Neuron (in vitro differentiated cells): ENCODE measurements around the gene MAN2A1.

Experiments used
- H2AFZ ChIP-seq: one replicate; pipeline ENCODE4 v1.6.1; 2013; ENCODE audit warnings: low read depth, mild to moderate bottlenecking, inconsistent platforms, low read length, moderate library complexity
- H3K27me3 ChIP-seq: one replicate; pipeline ENCODE4 v1.6.1; 2013; ENCODE audit warnings: low read length; ENCODE audit not compliant: insufficient read depth
- H3K36me3 ChIP-seq: one replicate; pipeline ENCODE4 v1.6.1; 2013; ENCODE audit warnings: low read length; ENCODE audit not compliant: insufficient read depth
- H3K4me1 ChIP-seq: one replicate; pipeline ENCODE4 v1.6.1; 2013; ENCODE audit warnings: low read length; ENCODE audit not compliant: insufficient read depth
- H3K4me3 ChIP-seq: 2 replicates; pipeline ENCODE4 v1.5.1; 2013; ENCODE audit warnings: mild to moderate bottlenecking, low read length, moderate library complexity
- H3K9me3 ChIP-seq: one replicate; pipeline ENCODE4 v1.6.1; 2013; ENCODE audit warnings: low read length

Gene MAN2A1

GRCh38 chr5:109786206-109786855 lies 96.6 kb downstream of the MAN2A1 start:
- H3K36me3 ChIP-seq = peaks cover 33% of the 10 kb centered on the region
- H3K4me3 ChIP-seq = no peak overlapping the region
- H3K4me1 ChIP-seq = no peaks in the 10 kb centered on the region
- H2AFZ ChIP-seq = no peak overlapping the region
- H3K9me3 ChIP-seq = no peaks in the 10 kb centered on the region
- H3K27me3 ChIP-seq = no peaks in the 10 kb centered on the region

GRCh38 chr5:109788596-109788995 lies 98.9 kb downstream of the MAN2A1 start:
- no peaks in the 10 kb centered on the region for H3K4me1 ChIP-seq
- no peak overlapping the region for H2AFZ ChIP-seq
- no peaks in the 10 kb centered on the region for H3K27me3 ChIP-seq
- H3K4me3 ChIP-seq = no peak overlapping the region
- peaks cover 43% of the 10 kb centered on the region for H3K36me3 ChIP-seq
- peaks cover 6% of the 10 kb centered on the region for H3K9me3 ChIP-seq

- no peaks in the 10 kb centered on the region for H3K4me1 ChIP-seq
- H3K4me3 ChIP-seq = no peak overlapping the region
- H3K9me3 ChIP-seq = peaks cover 9% of the 10 kb centered on the region
- H3K36me3 ChIP-seq = peaks cover 58% of the 10 kb centered on the region
- no peak overlapping the region for H2AFZ ChIP-seq
- no peaks in the 10 kb centered on the region for H3K27me3 ChIP-seq
These were observed 102.9 kb downstream of the MAN2A1 start for GRCh38 chr5:109792613-109793012.

- Histone ChIP-seq H3K36me3 (peaks cover 12% of the 10 kb centered on the region), H2AFZ (no peak overlapping the region), H3K9me3 (peaks cover 5% of the 10 kb centered on the region), H3K27me3 (no peaks in the 10 kb centered on the region), H3K4me1 (no peaks in the 10 kb centered on the region), H3K4me3 (no peak overlapping the region)
These were observed 114.1 kb downstream of the MAN2A1 start for GRCh38 chr5:109803854-109804253.

- H3K36me3 ChIP-seq = peaks cover 18% of the 10 kb centered on the region
- H3K9me3 ChIP-seq = peaks cover 3% of the 10 kb centered on the region
- H3K4me3 ChIP-seq = no peak overlapping the region
- H3K4me1 ChIP-seq = no peaks in the 10 kb centered on the region
- H2AFZ ChIP-seq = no peak overlapping the region
- no peaks in the 10 kb centered on the region for H3K27me3 ChIP-seq
These were observed 115.7 kb downstream of the MAN2A1 start for GRCh38 chr5:109805472-109805871.

- H3K4me1 ChIP-seq = no peaks in the 10 kb centered on the region
- no peak overlapping the region for H3K4me3 ChIP-seq
- H3K9me3 ChIP-seq = peaks cover 3% of the 10 kb centered on the region
- peaks cover 18% of the 10 kb centered on the region for H3K36me3 ChIP-seq
- H3K27me3 ChIP-seq = no peaks in the 10 kb centered on the region
- H2AFZ ChIP-seq = no peak overlapping the region
These were observed 116.2 kb downstream of the MAN2A1 start for GRCh38 chr5:109805883-109806282.

- H3K36me3 ChIP-seq = peaks cover 41% of the 10 kb centered on the region
- H3K27me3 ChIP-seq = no peaks in the 10 kb centered on the region
These were observed 123.0 kb downstream of the MAN2A1 start for GRCh38 chr5:109812698-109813097.

GRCh38 chr5:109816732-109817131 lies 127.0 kb downstream of the MAN2A1 start:
- peaks cover 57% of the 10 kb centered on the region for H3K36me3 ChIP-seq
- H2AFZ ChIP-seq = no peak overlapping the region
- H3K9me3 ChIP-seq = no peaks in the 10 kb centered on the region
- no peaks in the 10 kb centered on the region for H3K27me3 ChIP-seq
- H3K4me3 ChIP-seq = no peak overlapping the region
- no peaks in the 10 kb centered on the region for H3K4me1 ChIP-seq

More at GRCh38 chr5:109812698-109813097, 123.0 kb downstream of the MAN2A1 start:
- Histone ChIP-seq H3K9me3 (peaks cover 3% of the 10 kb centered on the region), H3K4me1 (no peaks in the 10 kb centered on the region), H3K4me3 (no peak overlapping the region), H2AFZ (no peak overlapping the region)

- no peak overlapping the region for H2AFZ ChIP-seq
- H3K36me3 ChIP-seq = peaks cover 56% of the 10 kb centered on the region
- H3K27me3 ChIP-seq = no peaks in the 10 kb centered on the region
- no peaks in the 10 kb centered on the region for H3K4me1 ChIP-seq
- H3K9me3 ChIP-seq = no peaks in the 10 kb centered on the region
- no peak overlapping the region for H3K4me3 ChIP-seq
These were observed 130.2 kb downstream of the MAN2A1 start for GRCh38 chr5:109819878-109820277.

GRCh38 chr5:109823597-109823996 lies 133.9 kb downstream of the MAN2A1 start:
- no peaks in the 10 kb centered on the region for H3K27me3 ChIP-seq
- H3K4me1 ChIP-seq = no peaks in the 10 kb centered on the region
- H3K36me3 ChIP-seq = peaks cover 71% of the 10 kb centered on the region
- H3K4me3 ChIP-seq = no peak overlapping the region
- H3K9me3 ChIP-seq = no peaks in the 10 kb centered on the region
- H2AFZ ChIP-seq = no peak overlapping the region

- peaks cover 60% of the 10 kb centered on the region for H3K36me3 ChIP-seq
- H3K4me1 ChIP-seq = no peaks in the 10 kb centered on the region
- no peaks in the 10 kb centered on the region for H3K9me3 ChIP-seq
- H3K4me3 ChIP-seq = no peak overlapping the region
- H3K27me3 ChIP-seq = no peaks in the 10 kb centered on the region
- no peak overlapping the region for H2AFZ ChIP-seq
These were observed 135.7 kb downstream of the MAN2A1 start for GRCh38 chr5:109825450-109825849.

- H3K27me3 ChIP-seq = no peaks in the 10 kb centered on the region
- H3K4me1 ChIP-seq = no peaks in the 10 kb centered on the region
- peaks cover 60% of the 10 kb centered on the region for H3K36me3 ChIP-seq
- no peaks in the 10 kb centered on the region for H3K9me3 ChIP-seq
- no peak overlapping the region for H2AFZ ChIP-seq
- no peak overlapping the region for H3K4me3 ChIP-seq
These were observed 136.7 kb downstream of the MAN2A1 start for GRCh38 chr5:109826426-109826825.

- no peaks in the 10 kb centered on the region for H3K27me3 ChIP-seq
- no peaks in the 10 kb centered on the region for H3K4me1 ChIP-seq
- no peak overlapping the region for H3K4me3 ChIP-seq
- H2AFZ ChIP-seq = no peak overlapping the region
- H3K36me3 ChIP-seq = peaks cover 59% of the 10 kb centered on the region
- peaks cover 4% of the 10 kb centered on the region for H3K9me3 ChIP-seq
These were observed 139.6 kb downstream of the MAN2A1 start for GRCh38 chr5:109829331-109829730.

- Histone ChIP-seq H3K9me3 (peaks cover 4% of the 10 kb centered on the region), H3K4me1 (no peaks in the 10 kb centered on the region), H3K27me3 (no peaks in the 10 kb centered on the region), H2AFZ (no peak overlapping the region), H3K36me3 (peaks cover 43% of the 10 kb centered on the region), H3K4me3 (no peak overlapping the region)
These were observed 141.3 kb downstream of the MAN2A1 start for GRCh38 chr5:109830955-109831502.
